HG03064 (cell line): ENCODE results near the gene PDCD2L.
A peak's percentile ranks its signal among the peaks of the same experiment; 100 is the strongest.
"Not testable (repeated sequence)": the region's sequence is repeated elsewhere in the genome, so short reads cannot be mapped to it uniquely, and the experiment has no call there.

Source experiments
- ATAC-seq: cut with Tn5 transposase; IDR thresholded peaks from one replicate; pipeline ENCODE4 v1.9.1; 2021; ENCODE audit warnings: low read depth; ENCODE audit not compliant: unreplicated experiment

Gene PDCD2L, protein sequence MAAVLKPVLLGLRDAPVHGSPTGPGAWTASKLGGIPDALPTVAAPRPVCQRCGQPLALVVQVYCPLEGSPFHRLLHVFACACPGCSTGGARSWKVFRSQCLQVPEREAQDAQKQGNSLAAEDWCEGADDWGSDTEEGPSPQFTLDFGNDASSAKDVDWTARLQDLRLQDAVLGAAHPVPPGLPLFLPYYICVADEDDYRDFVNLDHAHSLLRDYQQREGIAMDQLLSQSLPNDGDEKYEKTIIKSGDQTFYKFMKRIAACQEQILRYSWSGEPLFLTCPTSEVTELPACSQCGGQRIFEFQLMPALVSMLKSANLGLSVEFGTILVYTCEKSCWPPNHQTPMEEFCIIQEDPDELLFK

DNA sequence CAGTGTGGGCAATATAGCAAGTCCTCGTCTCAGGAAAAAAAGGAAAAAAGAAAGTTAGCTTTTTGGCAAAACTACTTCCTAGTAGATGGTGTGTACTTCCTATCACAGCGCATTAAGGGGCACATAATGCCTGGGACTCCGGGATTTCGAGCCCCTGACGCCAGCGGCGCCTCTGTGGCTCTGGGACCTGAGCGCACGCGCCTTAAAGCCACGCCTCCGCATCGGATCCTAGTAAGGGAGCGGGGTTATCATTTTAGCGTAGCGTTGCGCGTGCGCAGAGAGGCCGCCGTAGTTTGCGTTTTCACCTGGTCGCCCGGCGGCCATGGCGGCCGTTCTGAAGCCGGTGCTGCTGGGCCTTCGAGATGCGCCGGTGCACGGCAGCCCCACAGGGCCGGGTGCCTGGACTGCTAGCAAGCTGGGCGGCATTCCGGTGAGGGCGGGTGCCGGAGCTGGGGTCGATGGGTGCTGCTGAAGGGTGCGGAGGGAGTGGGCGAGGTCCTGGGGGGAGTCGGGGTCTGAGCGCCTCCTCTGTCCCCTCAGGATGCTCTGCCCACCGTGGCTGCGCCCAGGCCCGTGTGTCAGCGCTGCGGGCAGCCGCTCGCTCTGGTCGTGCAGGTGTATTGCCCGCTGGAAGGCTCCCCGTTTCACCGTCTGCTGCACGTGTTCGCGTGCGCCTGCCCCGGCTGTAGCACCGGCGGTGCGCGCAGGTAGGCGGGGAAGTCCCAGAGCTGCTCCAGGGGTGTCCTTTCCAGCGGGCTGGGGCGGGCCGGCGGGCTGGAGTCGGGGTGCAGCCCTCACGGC lies at the start of gene PDCD2L:
TSS of gene PDCD2L (plus strand) at position 291 of the 801 bp plus-strand sequence. CDS start at position 323, 32 bp downstream.
- peak; percentile 79 for ATAC-seq

DNA sequence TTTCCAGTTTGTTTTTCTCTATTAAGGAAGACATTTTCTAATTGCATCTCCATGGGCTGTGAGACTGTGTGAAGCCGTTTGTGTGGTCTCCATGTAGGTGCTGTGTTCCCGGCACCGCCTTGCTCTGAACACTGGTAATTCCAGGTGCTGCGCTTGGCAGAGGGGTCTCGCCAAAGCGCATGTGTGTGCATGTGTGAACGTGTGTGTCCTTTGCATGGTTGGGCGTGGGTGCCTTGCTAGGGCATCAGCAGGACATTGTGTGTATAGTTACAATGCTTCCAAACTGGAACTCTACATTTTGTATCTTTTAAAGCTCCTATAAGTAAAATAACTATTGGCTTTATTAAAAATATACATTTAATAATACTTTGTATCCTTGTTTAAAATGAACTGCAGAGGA lies 49.0 kb upstream of the PDCD2L start:
- ATAC-seq: no peak

DNA sequence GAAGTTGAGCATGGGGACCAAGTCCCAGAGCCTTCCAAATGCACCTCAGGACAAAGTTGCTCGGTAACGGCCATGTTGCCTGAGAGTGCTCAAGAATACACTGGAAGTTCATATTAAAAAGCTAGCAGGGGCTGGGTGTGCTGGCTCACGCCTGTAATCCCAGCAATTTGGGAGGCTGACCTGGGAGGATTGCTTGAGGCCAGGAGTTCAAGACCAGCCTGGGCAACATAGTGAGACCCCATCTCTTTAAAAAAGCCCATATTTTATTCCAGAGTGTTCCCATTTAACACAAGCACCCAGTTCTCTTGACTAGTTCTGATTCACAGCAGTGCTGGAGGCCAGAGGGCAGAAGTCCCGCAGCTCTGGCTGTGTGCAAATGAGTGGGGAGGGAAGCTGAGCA lies 47.3 kb upstream of the PDCD2L start:
- ATAC-seq: no peak

DNA sequence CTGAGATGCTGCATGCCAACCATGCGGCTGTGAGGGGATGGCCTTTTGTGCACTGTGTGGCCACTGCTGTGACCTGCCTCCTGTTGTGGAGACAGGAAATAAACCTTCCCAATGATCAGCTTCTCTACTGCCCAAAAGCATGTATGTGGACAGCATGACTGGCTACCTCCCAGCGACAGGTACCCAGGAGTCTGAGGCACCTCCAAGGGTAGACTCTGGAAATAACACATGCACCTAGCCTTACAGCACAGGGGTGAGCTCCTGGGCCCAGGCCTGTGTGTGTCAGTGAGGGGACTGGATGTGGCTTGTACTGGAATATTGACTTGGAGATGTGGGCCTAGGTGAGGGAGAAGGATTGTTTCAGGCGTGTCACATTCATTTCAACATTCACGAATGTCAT lies 46.8 kb upstream of the PDCD2L start:
- no peak for ATAC-seq

DNA sequence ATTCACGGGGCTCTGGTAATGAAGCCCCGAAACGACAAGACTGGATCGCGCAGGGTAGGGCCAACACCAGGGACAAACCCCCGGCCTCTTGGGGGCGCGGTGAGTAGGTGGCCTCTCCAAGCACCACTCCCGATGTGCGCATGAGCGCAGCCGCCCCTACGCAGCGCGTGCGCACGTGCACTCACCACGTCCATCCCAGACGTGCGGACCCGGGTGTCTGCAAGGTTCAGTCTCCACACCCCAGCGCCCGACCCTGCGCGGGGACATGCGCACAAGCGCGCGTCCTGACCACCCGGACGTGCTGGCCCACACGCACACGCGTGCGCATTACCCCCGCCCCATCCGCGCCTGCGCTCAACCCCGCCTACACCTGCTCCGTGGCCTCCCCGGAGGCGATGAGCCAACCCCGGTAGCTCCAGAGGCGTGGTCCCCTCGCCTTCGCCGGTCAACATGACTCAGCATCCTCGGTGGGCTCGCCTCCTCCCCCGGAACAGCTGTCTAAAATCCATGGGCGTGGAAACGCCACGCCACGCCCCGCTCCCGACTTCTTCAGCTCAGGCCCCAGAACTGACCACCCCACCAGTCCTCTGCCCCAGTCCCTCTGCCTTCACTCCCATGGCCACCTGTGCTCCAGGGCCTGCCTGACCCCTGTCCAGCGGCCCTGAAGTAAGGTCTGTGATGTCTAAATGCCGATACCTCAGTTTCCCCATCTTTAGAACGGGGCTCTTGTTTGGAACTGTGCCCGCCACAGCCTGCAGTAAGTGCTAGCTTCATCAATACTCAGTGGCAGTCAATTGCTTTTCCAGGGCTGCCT lies 44.9 kb upstream of the PDCD2L start:
- ATAC-seq: peak; percentile 78

DNA sequence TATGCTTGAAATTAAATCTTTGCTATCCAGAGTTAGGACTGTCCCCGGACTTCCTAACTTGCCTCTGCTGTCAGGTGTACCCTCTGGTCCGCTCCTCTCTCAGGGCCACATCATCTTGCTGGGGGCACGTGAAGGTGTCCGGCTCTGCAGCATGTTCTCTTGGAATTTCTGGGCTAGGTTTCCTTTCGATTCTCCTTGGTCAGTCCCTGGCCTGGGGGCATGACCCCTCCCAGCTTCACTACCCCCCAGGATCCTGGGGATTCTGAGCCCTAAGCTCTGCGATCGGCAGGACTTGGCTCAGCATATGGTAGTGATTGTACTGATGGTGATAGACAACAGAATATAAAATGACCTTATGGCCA lies 44.3 kb upstream of the PDCD2L start:
- no peak for ATAC-seq

DNA sequence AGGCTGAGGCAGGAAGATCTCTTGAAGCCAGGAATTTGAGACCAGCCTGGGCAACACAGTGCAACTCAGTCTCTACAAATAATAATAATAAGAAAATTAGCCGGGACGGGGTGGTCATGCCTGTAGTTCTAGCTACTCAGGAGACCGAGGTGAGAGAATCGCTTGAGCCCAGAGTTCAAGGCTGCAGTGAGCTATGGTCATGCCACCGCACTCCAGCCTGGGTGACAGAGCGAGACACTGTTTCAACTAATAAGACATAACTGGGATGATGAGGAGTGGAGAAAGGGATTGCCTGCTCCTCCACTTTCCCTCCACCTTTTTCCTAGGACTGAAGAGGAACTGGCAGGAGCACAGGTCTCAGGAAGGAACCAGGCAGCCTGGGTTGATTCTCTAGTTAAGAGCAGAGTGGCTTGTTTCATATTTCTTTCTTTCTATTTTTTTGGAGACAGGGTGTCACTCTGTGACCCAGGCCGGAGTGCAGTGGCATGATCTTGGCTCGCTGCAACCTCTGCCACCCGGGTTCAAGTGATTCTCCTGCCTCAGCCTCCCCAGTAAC lies 43.8 kb upstream of the PDCD2L start:
- ATAC-seq: no peak

DNA sequence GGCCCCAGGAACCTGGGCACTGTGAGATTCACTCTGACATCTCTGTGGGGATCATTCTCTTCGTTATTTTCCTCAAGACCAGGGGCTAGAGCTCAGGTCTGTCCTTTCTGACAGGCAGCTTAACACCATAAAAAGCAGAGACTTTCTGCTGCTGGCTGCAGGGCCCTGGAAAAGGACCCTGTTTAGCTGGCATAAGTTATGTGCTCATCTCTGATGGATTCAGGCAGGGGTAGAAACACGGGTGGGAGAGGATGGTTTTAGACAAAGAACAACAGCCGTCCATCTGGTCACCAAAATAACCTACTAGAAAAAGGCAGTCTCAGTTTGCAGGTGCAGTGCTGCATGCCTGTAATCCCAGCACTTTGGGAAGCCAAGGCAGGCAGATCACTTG lies 41.5 kb upstream of the PDCD2L start:
- no peak for ATAC-seq

DNA sequence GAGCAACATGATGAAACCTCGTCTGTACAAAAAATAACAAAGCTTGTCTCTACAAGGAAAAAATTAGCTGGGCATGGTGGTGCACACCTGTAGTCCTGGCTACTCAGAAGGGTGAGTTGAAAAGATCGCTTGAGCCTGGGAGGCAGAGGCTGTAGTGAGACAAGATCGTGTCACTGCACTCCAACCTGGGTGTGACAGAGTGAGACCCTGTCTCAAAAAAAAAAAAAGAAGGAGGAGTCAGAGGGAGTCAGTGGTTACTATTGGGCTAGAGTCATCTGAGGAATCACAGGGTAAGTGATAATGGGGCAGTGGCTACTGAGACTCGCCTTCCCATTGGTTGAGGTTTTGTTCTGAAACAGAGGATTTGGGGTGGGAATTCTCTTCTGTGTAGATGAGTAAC lies 41.1 kb upstream of the PDCD2L start:
- no peak for ATAC-seq

DNA sequence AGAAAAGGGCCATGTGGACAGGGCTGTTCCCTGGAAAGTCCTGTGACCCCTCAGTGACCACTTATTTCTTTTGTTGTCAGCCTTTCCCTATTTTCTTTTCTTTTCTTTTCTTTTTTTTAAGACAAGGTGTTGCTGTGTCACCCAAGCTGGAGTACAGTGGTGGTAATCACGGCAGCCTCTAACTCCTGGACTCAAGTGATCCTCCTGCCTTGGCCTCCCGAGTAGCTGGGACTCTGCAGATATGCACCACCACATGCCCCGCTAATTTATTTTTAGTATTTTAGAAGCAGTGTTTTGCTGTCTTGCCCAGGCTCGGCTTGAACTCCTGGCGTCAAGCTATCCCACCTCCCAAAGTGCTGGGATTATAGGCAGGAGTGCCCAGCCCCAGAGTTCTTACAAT lies 40.3 kb upstream of the PDCD2L start:
- no peak for ATAC-seq

DNA sequence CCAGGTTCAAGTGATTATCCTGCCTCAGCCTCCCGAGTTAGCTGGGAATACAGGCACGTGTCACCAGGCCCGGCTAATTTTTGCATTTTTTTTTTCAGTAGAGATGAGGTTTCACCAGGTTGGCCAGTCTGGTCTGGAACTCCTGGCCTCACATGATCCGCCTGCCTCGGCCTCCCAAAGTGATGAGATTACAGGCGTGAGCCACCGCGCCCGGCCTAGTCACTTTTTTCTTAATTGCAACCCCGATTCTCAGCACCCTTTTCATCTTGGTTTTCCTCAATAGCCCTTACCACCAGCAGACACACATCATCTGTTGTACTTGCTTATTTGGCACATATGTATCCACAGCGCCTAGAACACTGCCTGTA lies 39.8 kb upstream of the PDCD2L start:
- no peak for ATAC-seq

DNA sequence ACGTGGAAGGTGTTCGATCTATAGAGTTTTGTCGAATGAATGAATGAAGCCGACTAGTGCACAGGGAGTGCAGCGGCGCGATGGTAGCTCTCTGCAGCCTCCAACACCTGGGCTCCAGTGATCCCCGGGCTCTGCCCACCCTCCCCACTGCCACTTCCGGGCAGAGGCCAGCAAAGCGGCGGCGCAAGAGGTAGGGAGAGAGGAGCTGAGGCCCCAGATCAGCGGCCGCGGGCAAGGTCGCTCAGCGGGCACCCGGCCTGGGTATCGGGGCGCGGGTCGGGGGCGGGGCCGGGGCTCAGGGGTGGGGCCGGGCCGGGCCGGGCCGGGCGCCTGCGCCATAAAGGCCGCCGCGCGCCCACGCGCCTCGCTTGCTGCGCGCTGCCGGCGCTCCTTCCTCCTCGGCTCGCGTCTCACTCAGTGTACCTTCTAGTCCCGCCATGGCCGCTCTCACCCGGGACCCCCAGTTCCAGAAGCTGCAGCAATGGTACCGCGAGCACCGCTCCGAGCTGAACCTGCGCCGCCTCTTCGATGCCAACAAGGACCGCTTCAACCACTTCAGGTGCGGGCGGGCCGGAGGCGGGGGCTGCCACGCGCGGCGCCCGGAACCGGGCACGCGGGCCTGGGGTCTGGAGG lies 39.3 kb upstream of the PDCD2L start, which contains the start of gene GPI:
TSS of gene GPI (plus strand) at position 367 of the 633 bp plus-strand sequence. CDS start at position 438, 71 bp downstream.
- ATAC-seq: peak; percentile 64

DNA sequence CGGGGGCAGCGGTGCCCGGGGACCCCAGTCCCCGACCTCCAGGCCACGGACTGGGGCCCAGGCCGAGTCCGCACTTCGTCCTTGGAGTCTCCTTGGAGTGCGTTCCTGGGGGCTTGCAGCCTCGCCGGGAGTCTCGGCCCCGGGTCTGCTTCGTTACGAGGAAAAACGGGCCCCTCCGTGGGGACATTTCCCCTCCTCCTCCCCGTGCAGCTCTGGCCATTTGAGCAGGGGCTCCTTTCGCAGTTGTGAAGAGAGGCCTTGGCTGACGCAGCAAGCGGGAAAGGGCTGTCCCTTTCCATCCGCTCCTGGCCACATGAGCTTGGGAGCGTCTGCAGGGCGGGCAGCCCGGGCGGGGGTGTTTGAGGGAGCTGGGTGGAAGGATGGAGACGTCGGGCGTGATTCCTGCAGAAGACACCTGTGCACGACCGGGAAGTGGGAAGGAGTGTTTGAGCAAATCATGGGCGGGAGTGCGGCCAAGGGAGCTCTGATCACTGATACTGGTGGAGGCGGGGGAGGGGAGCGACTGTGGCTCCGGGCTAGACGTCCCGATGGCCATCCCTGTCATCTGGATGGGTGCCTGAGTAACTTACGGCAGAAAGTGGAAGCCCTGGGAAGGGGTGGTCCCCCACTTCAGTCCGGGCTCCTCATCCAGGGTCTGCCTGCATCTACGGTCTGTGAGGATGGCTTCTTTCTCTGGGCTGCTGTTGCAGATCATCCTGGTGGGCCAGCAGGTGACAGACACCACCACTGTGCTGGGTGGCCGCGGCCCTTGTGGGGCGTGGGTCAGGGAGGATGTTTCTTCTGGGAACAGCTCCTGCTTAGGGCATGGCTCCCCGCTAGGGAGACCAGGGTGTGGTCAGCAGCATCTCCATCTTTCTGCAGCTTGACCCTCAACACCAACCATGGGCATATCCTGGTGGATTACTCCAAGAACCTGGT lies 38.5 kb upstream of the PDCD2L start:
- peak; percentile 10 for ATAC-seq

DNA sequence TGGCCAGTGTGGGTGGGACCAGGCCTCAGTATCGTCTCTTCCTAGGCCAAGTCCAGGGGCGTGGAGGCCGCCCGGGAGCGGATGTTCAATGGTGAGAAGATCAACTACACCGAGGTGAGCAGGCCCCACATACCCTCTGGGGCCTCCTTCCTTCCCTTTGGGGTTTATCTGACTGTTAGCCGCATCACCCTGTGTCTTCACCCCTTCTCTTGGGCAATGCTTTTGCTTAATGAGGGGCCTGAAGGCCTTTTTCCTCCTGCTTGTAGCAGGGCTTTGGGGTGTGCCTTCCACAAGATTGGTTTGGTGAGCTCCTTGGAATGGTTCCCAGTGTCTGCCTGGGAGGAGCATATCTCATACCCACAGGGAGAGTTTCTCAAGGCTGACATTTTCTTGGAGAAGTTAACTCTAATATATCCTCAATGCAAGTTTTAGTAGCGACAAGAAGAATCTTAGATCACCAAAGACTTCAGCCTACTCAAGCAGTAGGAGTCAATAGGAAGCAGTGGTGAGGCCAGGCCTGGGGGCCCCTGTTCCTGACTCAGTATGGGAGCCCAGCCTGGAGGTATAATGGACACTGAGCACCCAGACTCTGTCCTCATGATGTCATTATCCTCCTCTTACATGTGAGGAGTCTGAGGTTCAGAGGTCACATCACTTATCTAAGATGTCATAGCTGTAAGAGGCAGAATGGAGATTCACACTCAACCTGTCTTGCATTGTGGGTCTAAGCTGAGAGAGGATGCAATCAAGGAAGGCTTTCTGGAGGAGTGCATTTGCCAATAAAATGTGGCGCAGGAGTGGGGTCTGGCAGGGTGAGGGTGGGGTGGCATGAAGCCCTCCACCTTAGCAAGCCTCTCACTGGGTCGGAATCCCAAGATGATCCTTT lies 37.2 kb upstream of the PDCD2L start:
- ATAC-seq: no peak

DNA sequence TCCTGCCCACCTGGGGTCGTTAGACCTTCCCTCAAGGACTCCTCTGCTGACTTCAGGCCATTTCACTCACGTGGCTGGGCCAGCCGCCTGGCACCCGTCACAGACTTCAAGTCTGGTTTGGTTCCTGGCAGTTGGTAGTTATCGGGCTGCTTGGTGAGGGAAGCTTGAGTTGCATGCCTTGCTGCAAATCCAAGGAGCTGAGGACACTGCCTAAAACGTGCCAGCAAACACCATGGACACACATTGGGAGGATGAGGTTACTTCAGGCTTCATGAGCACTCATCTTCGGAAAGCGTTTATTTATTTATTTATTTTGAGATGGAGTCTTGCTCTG lies 36.6 kb upstream of the PDCD2L start:
- no peak for ATAC-seq

DNA sequence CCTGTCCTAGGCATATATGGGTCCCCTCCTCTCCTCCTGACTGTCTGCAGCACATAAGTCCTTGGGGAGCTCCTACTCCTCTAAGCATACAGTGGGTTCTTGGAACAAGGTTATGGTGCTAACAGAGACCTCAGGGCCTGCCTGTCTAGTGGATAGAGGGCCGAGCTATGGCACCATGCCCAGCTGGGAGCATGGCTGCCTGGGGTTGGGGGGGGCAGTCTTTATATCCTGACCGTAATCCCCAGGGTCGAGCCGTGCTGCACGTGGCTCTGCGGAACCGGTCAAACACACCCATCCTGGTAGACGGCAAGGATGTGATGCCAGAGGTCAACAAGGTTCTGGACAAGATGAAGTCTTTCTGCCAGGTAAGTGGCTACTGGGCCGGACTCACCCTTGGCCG lies 35.9 kb upstream of the PDCD2L start:
- no peak for ATAC-seq

DNA sequence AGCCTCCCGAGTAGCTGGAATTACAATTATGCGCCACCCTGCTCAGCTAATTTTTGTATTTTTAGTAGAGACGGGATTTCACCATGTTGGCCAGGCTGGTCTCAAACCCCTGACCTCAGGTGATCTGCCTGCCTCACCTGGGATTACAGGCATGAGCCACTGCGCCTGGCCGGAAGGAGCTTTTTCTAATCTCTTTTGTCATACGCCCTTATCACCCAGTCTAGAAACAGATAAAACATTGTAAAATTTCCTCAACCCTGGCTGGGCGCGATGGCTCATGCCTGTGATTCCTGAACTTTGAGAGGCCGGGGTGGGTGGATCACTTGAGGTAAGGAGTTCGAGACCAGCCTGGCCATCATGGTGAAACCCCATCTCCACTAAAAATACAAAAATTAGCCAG lies 35.0 kb upstream of the PDCD2L start:
- ATAC-seq: not testable (repeated sequence)

DNA sequence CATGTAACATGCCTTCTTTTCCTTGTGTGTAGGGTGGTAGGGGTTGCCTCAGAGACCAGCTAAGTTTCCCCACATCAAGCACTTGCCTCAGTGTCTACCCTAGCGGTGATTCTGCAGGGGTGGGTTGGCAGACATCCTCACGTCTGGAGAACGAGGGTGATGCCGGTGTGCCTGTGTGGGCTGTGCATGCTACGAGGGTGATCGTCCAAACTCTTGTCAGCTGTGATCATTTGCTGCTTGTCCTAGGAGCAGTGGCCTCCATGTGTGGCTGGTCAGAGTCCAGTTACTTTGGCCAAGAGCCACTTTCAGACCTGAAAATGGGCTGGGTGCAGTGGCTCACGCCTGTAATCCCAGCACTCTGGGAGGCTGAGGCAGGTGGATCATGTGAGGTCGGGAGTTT lies 34.1 kb upstream of the PDCD2L start:
- ATAC-seq: no peak
